HCT116 (cell line): ENCODE measurements around the gene GRIN2B. TPM values are rescaled to one million over a fixed set of nuclear protein-coding genes. Genes with fewer than 3 reads are reported as not detected.

Experiments used
- ATAC-seq: fragments of 200-7000 bp; cut with Tn5 transposase; 2 replicates; pipeline ENCODE4 v1.9.1; 2020; ENCODE audit warnings: mild to moderate bottlenecking, moderate library complexity
- BruUV-seq: library from RNA; stranded (reverse); fragments of 400-500 nt; replicated peaks from 2 replicates; lab custom pipeline; 2021; lab: Mats Ljungman, UMichigan
- CTCF ChIA-PET: fragments of 300-600 bp; sonication (Branson Sonifier 250); formaldehyde crosslinking; loops from one replicate; lab custom pipeline; 2021; ENCODE audit warnings: antibody characterized with exemption; lab: Charles Lee
- POLR2A ChIA-PET: fragments of 300-600, 350-600 bp; sonication (Branson Sonifier 250); formaldehyde crosslinking; loops from one replicate; lab custom pipeline; 2021; ENCODE audit warnings: antibody characterized with exemption; lab: Charles Lee
- RAD21 ChIA-PET, 2 experiments: fragments of 300-600 bp; sonication (Branson Sonifier 250); formaldehyde crosslinking; loops; one replicate each; lab custom pipeline; 2023; ENCODE audit warnings: low total read pairs in 2 of 2; ENCODE audit not compliant: uncharacterized antibody in 2 of 2, unreplicated experiment in 2 of 2, low non-redundant PET in 1 of 2; lab: Charles Lee
- DNase-seq: peaks from one replicate; pipeline ENCODE4 v3.0.0-alpha.2; 2010; ENCODE audit warnings: low read depth, low spot score
- H2AFZ ChIP-seq: fragments of 200-600 bp; shearing (Covaris generic), sonication (generic); 2 replicates; pipeline ENCODE4 v1.6.1; 2017; ENCODE audit warnings: low read depth, mixed run types, mixed read lengths, antibody characterized with exemption, low read length; ENCODE audit not compliant: poor library complexity, severe bottlenecking
- H3K27ac ChIP-seq: 2 replicates; pipeline ENCODE4 v1.5.1; 2012; ENCODE audit warnings: low read depth, low read length
- H3K27me3 ChIP-seq: fragments of 200-600 bp; sonication (generic); 2 replicates; pipeline ENCODE4 v1.6.1; 2016; ENCODE audit warnings: mixed run types, low read length, mixed read lengths; ENCODE audit not compliant: insufficient read depth
- H3K36me3 ChIP-seq, 2 experiments: fragments of 200-500 bp in 1 of 2; fragments of 200-600 bp in 1 of 2; sonication (Bioruptor generic) in 1 of 2; sonication (generic) in 1 of 2; 2 replicates each; pipeline versions ENCODE4 v1.5.1 to v1.6.1; 2014 to 2016; ENCODE audit warnings: low read length in 2 of 2, inconsistent platforms in 1 of 2, mixed read lengths in 1 of 2, mixed run types in 1 of 2; ENCODE audit not compliant: insufficient read depth in 2 of 2, control insufficient read depth in 1 of 2
- H3K4me1 ChIP-seq, 2 experiments: fragments of 200-600 bp in 1 of 2; sonication (generic) in 1 of 2; 2 replicates each; pipeline versions ENCODE4 v1.5.1 to v1.6.1; 2012 to 2017; ENCODE audit warnings: low read length in 2 of 2, inconsistent platforms in 1 of 2, mild to moderate bottlenecking in 1 of 2, mixed read lengths in 1 of 2, mixed run types in 1 of 2, moderate library complexity in 1 of 2; ENCODE audit not compliant: insufficient read depth in 2 of 2, control insufficient read depth in 1 of 2
- H3K4me2 ChIP-seq: fragments of 200-600 bp; sonication (generic); 2 replicates; pipeline ENCODE4 v1.6.1; 2017; ENCODE audit warnings: mixed run types, low read length, mixed read lengths
- H3K4me3 ChIP-seq, 2 experiments: fragments of 200-600 bp in 1 of 2; sonication (generic) in 1 of 2; replicated peaks in 1 of 2; 2 replicates each; pipeline ENCODE4 v1.5.1; 2011 to 2016; ENCODE audit warnings: low read length in 2 of 2, control low read depth in 1 of 2, low read depth in 1 of 2, mild to moderate bottlenecking in 1 of 2, mixed read lengths in 1 of 2, mixed run types in 1 of 2
- H3K79me2 ChIP-seq: fragments of 200-600 bp; sonication (generic); 2 replicates; pipeline ENCODE4 v1.6.1; 2017; ENCODE audit warnings: mild to moderate bottlenecking, mixed run types, low read length, moderate library complexity, mixed read lengths; ENCODE audit not compliant: insufficient read depth
- H3K9ac ChIP-seq: fragments of 200-600 bp; sonication (generic); 2 replicates; pipeline ENCODE4 v1.6.1; 2016; ENCODE audit warnings: low read length, mixed read lengths
- H3K9me2 ChIP-seq: fragments of 200-600 bp; sonication (generic), shearing (Covaris generic); 2 replicates; pipeline ENCODE4 v1.6.1; 2017; ENCODE audit warnings: mixed run types, mild to moderate bottlenecking, moderate library complexity; ENCODE audit not compliant: insufficient read depth
- H3K9me3 ChIP-seq, 2 experiments: fragments of 200-500 bp in 1 of 2; fragments of 200-600 bp in 1 of 2; sonication (Bioruptor generic) in 1 of 2; sonication (generic) in 1 of 2; 2 replicates each; pipeline ENCODE4 v1.6.1; 2014 to 2017; ENCODE audit warnings: low read length in 2 of 2, mixed read lengths in 2 of 2, inconsistent platforms in 1 of 2, low read depth in 1 of 2, mild to moderate bottlenecking in 1 of 2, mixed run types in 1 of 2, moderate library complexity in 1 of 2; ENCODE audit not compliant: control insufficient read depth in 1 of 2, insufficient read depth in 1 of 2
- H4K20me1 ChIP-seq: fragments of 200-600 bp; sonication (generic), shearing (Covaris generic); 2 replicates; pipeline ENCODE4 v1.6.1; 2017; ENCODE audit warnings: mixed run types, mild to moderate bottlenecking, moderate library complexity; ENCODE audit not compliant: insufficient read depth
- CBX3 ChIP-seq: IDR thresholded peaks from 2 replicates; pipeline ENCODE4 v1.6.1; 2012; ENCODE audit warnings: low read depth
- CEBPB ChIP-seq: IDR thresholded peaks from 2 replicates; pipeline ENCODE4 v1.6.1; 2012; ENCODE audit warnings: low read depth
- ELF1 ChIP-seq: IDR thresholded peaks from 2 replicates; pipeline ENCODE4 v1.6.1; 2012; ENCODE audit warnings: low read depth, borderline replicate concordance
- EZH2 ChIP-seq: fragments of 200-600 bp; sonication (generic); IDR thresholded peaks from 2 replicates; pipeline ENCODE4 v1.6.1; 2017; ENCODE audit warnings: antibody characterized with exemption, mixed run types
- EZH2phosphoT487 ChIP-seq: fragments of 200-600 bp; IDR thresholded peaks from 2 replicates; pipeline ENCODE4 v1.6.1; 2018; ENCODE audit warnings: antibody characterized with exemption, borderline replicate concordance
- FOSL1 ChIP-seq: IDR thresholded peaks from 2 replicates; pipeline ENCODE4 v1.6.1; 2012; ENCODE audit warnings: low read depth
- JUND ChIP-seq: IDR thresholded peaks from 2 replicates; pipeline ENCODE4 v1.6.1; 2012
- MAX ChIP-seq: IDR thresholded peaks from 2 replicates; pipeline ENCODE4 v1.6.1; 2012
- REST ChIP-seq: IDR thresholded peaks from 2 replicates; pipeline ENCODE4 v1.6.1; 2012; ENCODE audit warnings: low read depth
- SIN3A ChIP-seq: IDR thresholded peaks from 2 replicates; pipeline ENCODE4 v1.6.1; 2012; ENCODE audit warnings: low read depth
- YY1 ChIP-seq: IDR thresholded peaks from 2 replicates; pipeline ENCODE4 v1.6.1; 2011; ENCODE audit warnings: low read length, low read depth, moderate library complexity, mild to moderate bottlenecking; ENCODE audit not compliant: insufficient replicate concordance; ENCODE audit errors: extremely low read depth
- ZFX ChIP-seq: fragments of 450-650 bp; IDR thresholded peaks from 2 replicates; pipeline ENCODE4 v1.6.1; 2017
- ZNF274 ChIP-seq: fragments of 200-500 bp; sonication (Bioruptor generic); IDR thresholded peaks from 2 replicates; pipeline ENCODE4 v1.6.1; 2014; ENCODE audit warnings: mild to moderate bottlenecking, low read depth, low read length, inconsistent platforms
- intact Hi-C: fragments of 100-400 bp; cut with micrococcal nuclease; formaldehyde crosslinking; loops from 2 replicates; pipeline ENCODE4 v1.10.0; 2022
- total RNA-seq: library from RNA; stranded (reverse); gene quantifications from one replicate; pipeline ENCODE4 v1.2.1, GENCODE V29; 2021; ENCODE audit not compliant: unreplicated experiment
- TF ChIP-seq, protein P1 (sequence below), 3 experiments: fragments of 200-600 bp in 1 of 3; sonication (generic) in 1 of 3; IDR thresholded peaks in 2 of 3; conservative IDR thresholded peaks in 1 of 3; 2 replicates each; pipeline ENCODE4 v1.5.1; 2012 to 2017; ENCODE audit warnings: low read depth in 2 of 3, low read length in 2 of 3, antibody characterized with exemption in 1 of 3, borderline replicate concordance in 1 of 3, control low read depth in 1 of 3, mild to moderate bottlenecking in 1 of 3, mixed read lengths in 1 of 3, mixed run types in 1 of 3, moderate library complexity in 1 of 3; ENCODE audit not compliant: insufficient read depth in 1 of 3
- TF ChIP-seq, protein P2 (sequence below): IDR thresholded peaks from 2 replicates; pipeline ENCODE4 v1.6.1; 2012

Gene GRIN2B
- total RNA-seq, 1 experiment from 2014 or later: 14.2 TPM

DNA sequence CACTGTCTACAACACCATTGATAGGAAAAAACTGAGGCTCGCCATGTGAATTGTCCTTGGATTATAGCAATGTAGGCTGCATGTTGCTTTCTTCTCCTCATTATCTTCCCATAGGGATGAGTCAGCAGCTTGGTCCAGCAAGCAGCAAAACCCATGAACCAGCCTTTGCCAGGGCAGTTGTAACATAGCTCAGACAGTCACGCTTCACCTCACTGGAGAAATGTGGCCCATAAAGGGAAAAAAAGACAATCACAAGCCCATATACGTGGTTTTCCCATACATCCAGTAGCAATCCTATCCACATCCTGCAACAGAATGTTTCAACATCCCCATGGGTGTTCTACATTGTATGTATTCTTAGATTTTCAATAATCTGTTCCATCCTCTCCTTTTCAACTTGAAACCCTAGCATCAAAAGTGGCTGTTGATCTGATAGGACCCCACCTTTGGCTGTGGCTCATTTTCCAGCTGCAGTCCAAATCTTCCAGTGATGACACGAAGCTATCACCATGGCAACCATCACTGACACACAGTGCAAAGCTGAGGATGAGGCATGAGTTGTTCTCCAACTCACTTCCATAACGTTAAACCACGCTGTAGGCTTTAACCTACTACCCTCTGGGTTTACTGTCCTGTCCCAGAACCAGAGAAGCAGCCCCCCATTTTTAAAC lies 34.0 kb downstream of the GRIN2B start:
- ATAC-seq: no peak
- CTCF ChIA-PET: interaction anchor here (1.2 kb wide), 1 partner anchor 220 kb away, joined by 5 read pairs; no protein-coding TSS in a partner anchor
- no peaks in the 10 kb centered on the region for H3K79me2 ChIP-seq
- H3K36me3 ChIP-seq: no peaks in the 10 kb centered on the region
- peaks cover 28 to 36% of the 10 kb centered on the region in 2 experiments for H3K4me1 ChIP-seq
- BruUV-seq: no TSS peak
- H3K9me3 ChIP-seq: no peaks in the 10 kb centered on the region
- no peak overlapping the region for H3K4me2 ChIP-seq
- H3K9me2 ChIP-seq: no peaks in the 10 kb centered on the region
- no peaks in the 10 kb centered on the region for H3K27me3 ChIP-seq
- H2AFZ ChIP-seq: no peak overlapping the region
- RAD21 ChIA-PET: no interaction called here
- POLR2A ChIA-PET: no interaction called here
- no peaks in the 10 kb centered on the region for H4K20me1 ChIP-seq
- no peak for TF ChIP-seq JUND
- TF ChIP-seq ZNF274: no peak
- TF ChIP-seq EZH2phosphoT487: no peak
- TF ChIP-seq, protein P1, sequence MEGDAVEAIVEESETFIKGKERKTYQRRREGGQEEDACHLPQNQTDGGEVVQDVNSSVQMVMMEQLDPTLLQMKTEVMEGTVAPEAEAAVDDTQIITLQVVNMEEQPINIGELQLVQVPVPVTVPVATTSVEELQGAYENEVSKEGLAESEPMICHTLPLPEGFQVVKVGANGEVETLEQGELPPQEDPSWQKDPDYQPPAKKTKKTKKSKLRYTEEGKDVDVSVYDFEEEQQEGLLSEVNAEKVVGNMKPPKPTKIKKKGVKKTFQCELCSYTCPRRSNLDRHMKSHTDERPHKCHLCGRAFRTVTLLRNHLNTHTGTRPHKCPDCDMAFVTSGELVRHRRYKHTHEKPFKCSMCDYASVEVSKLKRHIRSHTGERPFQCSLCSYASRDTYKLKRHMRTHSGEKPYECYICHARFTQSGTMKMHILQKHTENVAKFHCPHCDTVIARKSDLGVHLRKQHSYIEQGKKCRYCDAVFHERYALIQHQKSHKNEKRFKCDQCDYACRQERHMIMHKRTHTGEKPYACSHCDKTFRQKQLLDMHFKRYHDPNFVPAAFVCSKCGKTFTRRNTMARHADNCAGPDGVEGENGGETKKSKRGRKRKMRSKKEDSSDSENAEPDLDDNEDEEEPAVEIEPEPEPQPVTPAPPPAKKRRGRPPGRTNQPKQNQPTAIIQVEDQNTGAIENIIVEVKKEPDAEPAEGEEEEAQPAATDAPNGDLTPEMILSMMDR (IDR thresholded peaks at IDR 0.05 in 2 of 3, conservative IDR thresholded peaks at IDR 0.05 in 1 of 3; ENCODE audit: borderline replicate concordance in 1 of 3, insufficient read depth in 1 of 3, low read depth in 2 of 3, low read length in 2 of 3): no peak
- no peak for TF ChIP-seq ZFX
- no peak for TF ChIP-seq FOSL1
- no peak for TF ChIP-seq SIN3A
- TF ChIP-seq, protein P2, sequence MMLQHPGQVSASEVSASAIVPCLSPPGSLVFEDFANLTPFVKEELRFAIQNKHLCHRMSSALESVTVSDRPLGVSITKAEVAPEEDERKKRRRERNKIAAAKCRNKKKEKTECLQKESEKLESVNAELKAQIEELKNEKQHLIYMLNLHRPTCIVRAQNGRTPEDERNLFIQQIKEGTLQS: no peak
- no peak for TF ChIP-seq MAX
- no peak for TF ChIP-seq ELF1
- no peak for TF ChIP-seq EZH2
- no peak for TF ChIP-seq REST
- no peak for TF ChIP-seq YY1
- no peak for TF ChIP-seq CEBPB
- TF ChIP-seq CBX3: no peak
- TF ChIP-seq, all 23 proteins: peak for 0
- no peak overlapping the region for H3K9ac ChIP-seq
- no peak for DNase-seq
- intact Hi-C loops: no loop called here
- no peak overlapping the region for H3K27ac ChIP-seq
- H3K4me3 ChIP-seq: no peak overlapping the region
